Transverse colon (tissue), 4 donors: ENCODE data around the gene PRSS48. TPM values are rescaled to one million over a fixed set of nuclear protein-coding genes. Genes with fewer than 3 reads are reported as not detected.
A peak's percentile ranks its signal among the peaks of the same experiment; 100 is the strongest.

ENCODE experiments used
- DNase-seq: peaks from one replicate; pipeline ENCODE4 v3.0.0-alpha.2; 2019
- H3K27ac ChIP-seq, 4 donors: fragments of 200-600 bp; sonication (generic); 2 replicates each; pipeline ENCODE4 v1.5.1; 2016 to 2018; ENCODE audit warnings: inconsistent platforms in 4 of 4
- H3K27me3 ChIP-seq: fragments of 200-600 bp; sonication (generic); 2 replicates; pipeline ENCODE4 v1.5.1; 2017; ENCODE audit warnings: inconsistent platforms
- H3K36me3 ChIP-seq, 4 donors: fragments of 200-600 bp; sonication (generic); 2 replicates each; pipeline ENCODE4 v1.5.1; 2017 to 2019; ENCODE audit warnings: inconsistent platforms in 4 of 4
- H3K4me1 ChIP-seq, 4 donors: fragments of 200-600 bp; sonication (generic); 2 replicates each; pipeline ENCODE4 v1.5.1; 2017 to 2020; ENCODE audit warnings: inconsistent platforms in 4 of 4
- H3K4me3 ChIP-seq, 4 donors: fragments of 200-600 bp; sonication (generic); 1 replicate in 1 of 4; 2 replicates in 3 of 4; pipeline versions ENCODE4 v1.5.1 to v1.6.1; 2017 to 2019; ENCODE audit warnings: inconsistent platforms in 4 of 4
- H3K9me3 ChIP-seq, 2 donors: fragments of 200-600 bp; sonication (generic); 2 replicates each; pipeline ENCODE4 v1.5.1; 2017 to 2019; ENCODE audit warnings: inconsistent platforms in 2 of 2
- CTCF ChIP-seq, 5 experiments: fragments of 200-600 bp in 3 of 5; fragments of 450-650 bp in 2 of 5; sonication (generic) in 3 of 5; IDR thresholded peaks; 1 replicate in 2 of 5; 2 replicates in 3 of 5; pipeline ENCODE4 v1.5.1; 2016 to 2017; ENCODE audit warnings: antibody characterized with exemption in 5 of 5, inconsistent platforms in 3 of 5, mild to moderate bottlenecking in 2 of 5, moderate library complexity in 1 of 5
- EP300 ChIP-seq: sonication (generic); formaldehyde crosslinking; IDR thresholded peaks from one replicate; pipeline ENCODE4 v1.6.1; 2017; ENCODE audit warnings: antibody characterized with exemption, low read depth
- POLR2A ChIP-seq: fragments of 450-650 bp; IDR thresholded peaks from one replicate; pipeline ENCODE4 v1.6.1; 2016; ENCODE audit warnings: antibody characterized with exemption, mild to moderate bottlenecking, moderate library complexity
- POLR2AphosphoS5 ChIP-seq, 3 donors: sonication (generic); formaldehyde crosslinking; IDR thresholded peaks; one replicate each; pipeline ENCODE4 v1.6.1; 2016; ENCODE audit warnings: antibody characterized with exemption in 3 of 3
- WGBS, 2 donors: methylation state at CpG; one replicate each; pipeline ENCODE4 v1.1.5; 2018; ENCODE audit warnings: low coverage in 1 of 2; 5-methylcytosine and 5-hydroxymethylcytosine counted together
- in situ Hi-C, 4 donors: fragments of 200-750 bp; cut with MboI; loops; one replicate each; pipeline versions ENCODE4 v1.15.0 to v1.15.1; 2017; ENCODE audit warnings: low sequenced_read_pairs in 3 of 4, low pct_ligation_motif_present in 1 of 4, low pct_unique_long_range_greater_than_20kb in 1 of 4
- intact Hi-C: fragments of 100-400 bp; cut with DNase I; formaldehyde crosslinking; loops from one replicate; pipeline ENCODE4 v1.15.1; 2023; ENCODE audit warnings: low total_unique reads
- total RNA-seq, 4 donors: library from RNA; depleted of rRNA; stranded (reverse); fragments of >200 nt; gene quantifications; one replicate each; pipeline ENCODE4 v1.1.0, GENCODE V29; 2016

PRSS48 gene
- total RNA-seq, 4 donors from 2014 or later = not detected

DNA sequence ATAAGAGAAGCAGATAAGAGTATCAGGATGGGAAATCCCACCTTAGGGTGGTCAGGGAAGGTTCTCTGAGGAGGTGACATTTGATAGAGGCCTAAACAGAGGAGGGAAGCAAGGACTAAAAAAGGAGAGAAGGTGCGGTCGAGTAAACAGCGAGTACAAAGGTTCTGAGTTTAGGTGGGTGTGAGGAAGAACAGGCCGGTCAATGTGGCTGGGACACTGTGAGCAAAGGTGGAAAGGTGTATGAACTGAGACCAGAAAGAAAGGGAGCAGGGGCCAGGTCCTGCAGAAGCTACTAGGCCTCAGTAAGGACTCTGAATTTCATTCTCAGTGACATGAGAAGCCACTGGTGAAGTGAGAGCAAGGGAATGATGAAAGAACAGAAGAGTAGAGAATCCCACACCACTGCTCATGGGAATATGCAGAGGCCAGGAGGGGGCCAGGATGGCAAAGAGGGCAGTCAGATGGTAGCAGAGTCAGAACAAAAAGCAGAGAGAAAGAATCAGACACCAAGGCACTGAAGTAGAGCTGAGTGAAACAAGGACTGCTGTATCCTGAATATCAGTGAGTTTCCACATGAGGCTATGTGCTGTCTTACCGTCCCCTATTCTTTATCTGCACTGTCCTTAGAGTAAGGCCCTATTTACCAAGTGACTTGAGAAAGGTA, 18.0 kb downstream of the PRSS48 start:
- Histone ChIP-seq H3K36me3 (no peaks in the 10 kb centered on the region), H3K27me3 (no peaks in the 10 kb centered on the region), H3K9me3 (no peaks in the 10 kb centered on the region), H3K4me1 (peaks cover 3 to 41% (median 23%) of the 10 kb centered on the region in 4 donors), H3K4me3 (no peak overlapping the region), H3K27ac (peak overlapping the region; percentile 29 to 78 (median 59))
- TF ChIP-seq POLR2A = no peak
- TF ChIP-seq CTCF (IDR thresholded peaks at IDR 0.05) = no peak
- TF ChIP-seq POLR2AphosphoS5 (IDR thresholded peaks at IDR 0.05) = no peak
- peak; percentile 42 for DNase-seq
- in situ Hi-C loops = no loop called here
- 45 to 59% methylated on average over 5 of the region's 5 CpGs for WGBS, 2 donors
- intact Hi-C loops = no loop called here

GRCh38 chr4:151296227-151296626, 19.3 kb downstream of the PRSS48 start:
- Histone ChIP-seq H3K4me1 (peaks cover 3 to 41% (median 23%) of the 10 kb centered on the region in 4 donors), H3K27ac (peak overlapping the region in 2 of 4 donors; percentile 68 to 78), H3K9me3 (no peaks in the 10 kb centered on the region), H3K4me3 (no peak overlapping the region), H3K27me3 (no peaks in the 10 kb centered on the region), H3K36me3 (no peaks in the 10 kb centered on the region)
- in situ Hi-C loops (no loop called here), intact Hi-C loops (no loop called here)
- WGBS, 2 donors = 16 to 44% methylated on average over 3 of the region's 3 CpGs
- no peak for TF ChIP-seq POLR2A
- TF ChIP-seq CTCF (IDR thresholded peaks at IDR 0.05) = no peak
- no peak for TF ChIP-seq EP300
- TF ChIP-seq POLR2AphosphoS5 (IDR thresholded peaks at IDR 0.05) = no peak
- DNase-seq = no peak

GRCh38 chr4:151297170-151297569, 20.2 kb downstream of the PRSS48 start:
- in situ Hi-C loops (no loop called here), intact Hi-C loops (no loop called here)
- Histone ChIP-seq H3K4me1 (peaks cover 3 to 41% (median 21%) of the 10 kb centered on the region in 4 donors), H3K9me3 (no peaks in the 10 kb centered on the region), H3K4me3 (no peak overlapping the region), H3K27ac (no peak overlapping the region), H3K36me3 (no peaks in the 10 kb centered on the region), H3K27me3 (no peaks in the 10 kb centered on the region)
- TF ChIP-seq POLR2AphosphoS5 (IDR thresholded peaks at IDR 0.05) = no peak
- no peak for TF ChIP-seq CTCF (IDR thresholded peaks at IDR 0.05)
- no peak for DNase-seq

DNA sequence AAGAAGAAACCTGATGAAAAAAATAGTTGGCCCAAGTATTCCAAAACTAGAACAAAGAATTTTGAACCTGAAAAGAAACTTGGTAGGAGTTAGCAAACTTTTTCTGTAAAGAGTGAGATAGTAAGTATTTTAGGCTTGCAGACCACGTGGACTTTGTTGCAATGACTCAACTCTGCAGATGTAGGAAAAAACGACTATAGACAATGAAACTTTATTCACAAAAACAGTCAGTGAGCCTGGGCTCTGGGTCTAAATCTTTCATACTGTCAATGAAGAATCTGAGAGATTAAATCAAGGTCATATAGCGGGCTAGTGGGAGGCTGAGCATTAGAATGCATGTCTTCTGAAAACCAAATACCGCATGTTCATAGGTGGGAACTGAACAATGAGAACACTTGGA, 25.5 kb downstream of the PRSS48 start:
- Histone ChIP-seq H3K36me3 (no peaks in the 10 kb centered on the region), H3K4me1 (peaks cover 0 to 27% (median 16%) of the 10 kb centered on the region in 4 donors), H3K27me3 (no peaks in the 10 kb centered on the region), H3K27ac (no peak overlapping the region), H3K4me3 (no peak overlapping the region), H3K9me3 (no peaks in the 10 kb centered on the region)
- in situ Hi-C loops (no loop called here), intact Hi-C loops (no loop called here)
- WGBS, 2 donors = 62 to 64% methylated on average over 3 to 4 of the region's 4 CpGs
- TF ChIP-seq EP300 = no peak
- TF ChIP-seq POLR2A = no peak
- no peak for TF ChIP-seq CTCF (IDR thresholded peaks at IDR 0.05)
- TF ChIP-seq POLR2AphosphoS5 (IDR thresholded peaks at IDR 0.05) = no peak
- no peak for DNase-seq
